Panc1 (cell line): ENCODE measurements around the gene HTRA2. TPM values are rescaled to one million over a fixed set of nuclear protein-coding genes. Genes with fewer than 3 reads are reported as not detected.

Experiments used
- ATAC-seq: fragments of 200-7000 bp; cut with Tn5 transposase; 2 replicates; pipeline ENCODE4 v1.9.1; 2020; ENCODE audit warnings: mild to moderate bottlenecking, moderate library complexity
- BruUV-seq: library from RNA; stranded (reverse); fragments of 400-500 nt; replicated peaks from 2 replicates; lab custom pipeline; 2021; lab: Mats Ljungman, UMichigan
- CTCF ChIA-PET: fragments of 300-600 bp; sonication (Branson Sonifier 250); formaldehyde crosslinking; loops from one replicate; lab custom pipeline; 2022; ENCODE audit warnings: antibody characterized with exemption; lab: Charles Lee
- POLR2A ChIA-PET: fragments of 300-600 bp; sonication (Branson Sonifier 250); formaldehyde crosslinking; loops from one replicate; lab custom pipeline; 2022; ENCODE audit warnings: antibody characterized with exemption; lab: Charles Lee
- DNase-seq: peaks from one replicate; pipeline ENCODE4 v3.0.0-alpha.2; 2010; ENCODE audit warnings: low read depth, low spot score
- H3K27ac ChIP-seq: 2 replicates; pipeline ENCODE4 v1.5.1; 2011; ENCODE audit warnings: mild to moderate bottlenecking, low read length, inconsistent platforms
- H3K27me3 ChIP-seq: fragments of 200-500 bp; sonication (Bioruptor generic); 2 replicates; pipeline ENCODE4 v1.6.0; 2014; ENCODE audit warnings: low read length, inconsistent platforms; ENCODE audit not compliant: control insufficient read depth, insufficient read depth
- H3K36me3 ChIP-seq: fragments of 200-500 bp; sonication (Bioruptor generic); 2 replicates; pipeline ENCODE4 v1.5.1; 2014; ENCODE audit warnings: inconsistent platforms, mild to moderate bottlenecking, low read length, moderate library complexity; ENCODE audit not compliant: control insufficient read depth, insufficient read depth
- H3K4me1 ChIP-seq: 2 replicates; pipeline ENCODE4 v1.5.1; 2011; ENCODE audit warnings: inconsistent platforms, mild to moderate bottlenecking, low read length, moderate library complexity; ENCODE audit not compliant: control insufficient read depth, insufficient read depth
- H3K4me3 ChIP-seq, 2 experiments: 2 replicates each; pipeline ENCODE4 v1.5.1; 2011 to 2012; ENCODE audit warnings: low read depth in 2 of 2, low read length in 2 of 2, mild to moderate bottlenecking in 2 of 2, inconsistent platforms in 1 of 2, moderate library complexity in 1 of 2
- H3K9me3 ChIP-seq: fragments of 200-500 bp; sonication (Bioruptor generic); 2 replicates; pipeline ENCODE4 v1.5.1; 2014; ENCODE audit warnings: low read depth, mild to moderate bottlenecking, inconsistent platforms, low read length, moderate library complexity; ENCODE audit not compliant: control insufficient read depth, insufficient read depth
- CTCF ChIP-seq: fragments of 450-650 bp; IDR thresholded peaks from 2 replicates; pipeline ENCODE4 v1.5.1; 2017; ENCODE audit warnings: mild to moderate bottlenecking
- POLR2AphosphoS5 ChIP-seq: IDR thresholded peaks from 2 replicates; pipeline ENCODE4 v1.6.1; 2012; ENCODE audit warnings: mild to moderate bottlenecking, low read depth, low read length, moderate library complexity
- REST ChIP-seq, 2 experiments: IDR thresholded peaks; 2 replicates each; pipeline ENCODE4 v1.6.1; 2011 to 2012; ENCODE audit warnings: low read depth in 2 of 2, control low read depth in 1 of 2, low read length in 1 of 2, mild to moderate bottlenecking in 1 of 2, moderate library complexity in 1 of 2; ENCODE audit not compliant: insufficient read depth in 1 of 2
- SIN3A ChIP-seq: IDR thresholded peaks from 2 replicates; pipeline ENCODE4 v1.6.1; 2012; ENCODE audit warnings: low read depth, mild to moderate bottlenecking, low read length, moderate library complexity, borderline replicate concordance; ENCODE audit not compliant: insufficient read depth
- TCF7L2 ChIP-seq: IDR thresholded peaks from 2 replicates; pipeline ENCODE4 v1.6.1; 2011; ENCODE audit warnings: mild to moderate bottlenecking, low read depth, low read length, inconsistent platforms
- in situ Hi-C: cut with HindIII; loops from 2 replicates; pipeline ENCODE4 v1.10.0; 2016; ENCODE audit warnings: low sequenced_read_pairs, low pct_unique_long_range_greater_than_20kb
- intact Hi-C: fragments of 100-400 bp; cut with micrococcal nuclease; formaldehyde crosslinking; loops from one replicate; pipeline ENCODE4 v1.10.0; 2022; ENCODE audit not compliant: unreplicated experiment
- total RNA-seq: library from RNA; stranded (reverse); gene quantifications from one replicate; pipeline ENCODE4 v1.2.1, GENCODE V29; 2021; ENCODE audit not compliant: unreplicated experiment

The HTRA2 gene
- total RNA-seq, 1 experiment from 2014 or later: 21.2 TPM

GRCh38 chr2:74556831-74557370 is 27.2 kb downstream of the HTRA2 start:
- H3K27ac ChIP-seq: no peak overlapping the region
- H3K4me1 ChIP-seq: peaks cover 11% of the 10 kb centered on the region; the same call in 1 of the 2 replicates
- intact Hi-C loops (no loop called here), in situ Hi-C loops (no loop called here)
- ChIA-PET CTCF (no interaction called here), POLR2A (no interaction called here)
- TF ChIP-seq CTCF (no peak), SIN3A (no peak), REST (IDR thresholded peaks at IDR 0.05; ENCODE audit: insufficient read depth in 1 of 2, low read depth in 2 of 2, low read length in 1 of 2) (no peak), POLR2AphosphoS5 (no peak), TCF7L2 (no peak)
- BruUV-seq: no TSS peak
- DNase-seq (no peak), ATAC-seq (no peak)
- no peaks in the 10 kb centered on the region for H3K27me3 ChIP-seq
- H3K9me3 ChIP-seq: no peaks in the 10 kb centered on the region
- H3K36me3 ChIP-seq: no peaks in the 10 kb centered on the region
- H3K4me3 ChIP-seq: no peak overlapping the region

GRCh38 chr2:74558284-74559230 is 28.8 kb downstream of the HTRA2 start:
- POLR2A ChIA-PET: no interaction called here

More at GRCh38 chr2:74558284-74559230, 28.8 kb downstream of the HTRA2 start:
- Histone ChIP-seq H3K9me3 (no peaks in the 10 kb centered on the region), H3K4me1 (peaks cover 3% of the 10 kb centered on the region; the same call in 1 of the 2 replicates), H3K27me3 (no peaks in the 10 kb centered on the region), H3K36me3 (no peaks in the 10 kb centered on the region), H3K27ac (no peak overlapping the region), H3K4me3 (no peak overlapping the region)
- in situ Hi-C loops (no loop called here), intact Hi-C loops (no loop called here)
- no TSS peak for BruUV-seq
- DNase-seq (no peak), ATAC-seq (no peak)
- no peak for TF ChIP-seq TCF7L2
- TF ChIP-seq REST (IDR thresholded peaks at IDR 0.05; ENCODE audit: insufficient read depth in 1 of 2, low read depth in 2 of 2, low read length in 1 of 2): no peak
- TF ChIP-seq CTCF: no peak
- no peak for TF ChIP-seq POLR2AphosphoS5
- TF ChIP-seq SIN3A: no peak
- CTCF ChIA-PET: interaction anchor here (0.6 kb wide), 1 partner anchor 132 kb away, joined by 5 read pairs; no protein-coding TSS in a partner anchor
